Large intestine (tissue), 3 donors: ENCODE results near the gene DAND5. TPM values are rescaled to one million over a fixed set of nuclear protein-coding genes. Genes with fewer than 3 reads are reported as not detected.
"Not testable (repeated sequence)": the region's sequence is repeated elsewhere in the genome, so short reads cannot be mapped to it uniquely, and the experiment has no call there.

Source experiments
- DNase-seq, 2 donors: peaks; one replicate each; pipeline versions ENCODE4 v3.0.0 to v3.0.0-alpha.2; 2013
- H3K27ac ChIP-seq: one replicate; pipeline ENCODE4 v1.5.1; 2013; ENCODE audit warnings: low read length
- H3K27me3 ChIP-seq: 2 replicates; pipeline ENCODE4 v1.6.1; 2013; ENCODE audit warnings: low read length; ENCODE audit not compliant: control insufficient read depth, insufficient read depth
- H3K36me3 ChIP-seq: 2 replicates; pipeline ENCODE4 v1.6.1; 2013; ENCODE audit warnings: low read length; ENCODE audit not compliant: control insufficient read depth, insufficient read depth
- H3K4me1 ChIP-seq: one replicate; pipeline ENCODE4 v1.6.1; 2013; ENCODE audit warnings: low read length; ENCODE audit not compliant: control insufficient read depth, insufficient read depth
- H3K4me3 ChIP-seq: one replicate; pipeline ENCODE4 v1.5.1; 2013; ENCODE audit warnings: low read length
- H3K9me3 ChIP-seq: one replicate; pipeline ENCODE4 v1.6.1; 2013; ENCODE audit warnings: mild to moderate bottlenecking, low read depth, low read length, moderate library complexity; ENCODE audit not compliant: control insufficient read depth
- WGBS: methylation state at CpG from one replicate; pipeline ENCODE4 v1.1.5; 2013; ENCODE audit warnings: low lambda C conversion rate; ENCODE audit not compliant: insufficient coverage; 5-methylcytosine and 5-hydroxymethylcytosine counted together
- polyA plus RNA-seq: library from polyadenylated mRNA; unstranded; fragments of 120-200 nt; gene quantifications from one replicate; pipeline ENCODE4 v1.2.1, GENCODE V29; 2013

The DAND5 gene
- polyA plus RNA-seq, 1 donor: 0.06 TPM

DNA sequence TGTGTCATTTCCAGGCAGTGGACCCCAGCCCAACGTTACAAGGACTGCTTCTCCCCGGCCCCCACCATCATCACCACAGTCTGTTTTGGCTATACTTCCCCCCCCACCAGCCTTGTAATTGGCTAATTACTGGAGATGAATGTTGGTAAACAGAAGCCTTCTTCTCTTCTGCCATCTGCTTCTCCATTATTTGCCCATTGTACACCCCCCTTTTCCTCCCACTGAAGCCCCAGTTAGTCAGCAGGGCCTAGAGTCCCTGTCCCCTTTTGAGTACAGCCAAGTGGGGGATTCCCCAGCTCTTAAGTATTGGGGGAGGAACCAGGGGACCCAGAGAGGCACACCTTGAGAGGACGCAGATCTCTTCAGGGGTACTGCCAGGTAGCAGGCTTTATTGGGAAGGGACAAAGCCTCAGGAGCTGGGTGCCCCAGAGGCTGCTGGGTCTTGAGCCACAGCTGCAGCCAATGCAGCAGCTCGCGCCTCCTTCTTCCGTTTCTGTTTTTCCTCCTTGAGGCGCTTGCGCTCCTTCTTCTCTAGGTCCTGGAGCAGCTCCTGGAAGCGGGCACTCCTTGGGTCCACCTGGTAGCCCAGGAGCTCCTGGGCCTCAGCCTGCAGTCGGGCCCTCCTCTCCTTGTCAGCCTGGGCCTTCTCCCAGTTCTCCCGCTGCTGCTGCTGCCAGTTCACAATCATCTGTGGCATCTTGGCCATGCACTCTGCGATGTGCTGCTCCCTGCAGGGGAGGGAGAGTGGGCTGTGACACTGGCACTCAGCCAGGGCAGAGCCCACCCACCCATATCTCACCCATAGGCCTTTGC is 15.4 kb upstream of the DAND5 start:
- no peak overlapping the region for H3K4me3 ChIP-seq
- peak overlapping the region; percentile 17 for H3K27ac ChIP-seq
- no CpG with 5 or more reads among the region's 12 CpGs for WGBS
- peaks cover 55% of the 10 kb centered on the region for H3K36me3 ChIP-seq
- H3K27me3 ChIP-seq: no peaks in the 10 kb centered on the region
- DNase-seq: no peak
- no peaks in the 10 kb centered on the region for H3K9me3 ChIP-seq
- H3K4me1 ChIP-seq: peaks cover 11% of the 10 kb centered on the region

- Histone ChIP-seq H3K27me3 (no peaks in the 10 kb centered on the region), H3K4me1 (peaks cover 11% of the 10 kb centered on the region), H3K27ac (no peak overlapping the region), H3K36me3 (peaks cover 49% of the 10 kb centered on the region), H3K9me3 (no peaks in the 10 kb centered on the region), H3K4me3 (no peak overlapping the region)
- DNase-seq: no peak
- WGBS: no CpG with 5 or more reads among the region's 1 CpG
Measured at GRCh38 chr19:12954612-12954962, 14.8 kb upstream of the DAND5 start.

- not testable (repeated sequence) for H3K9me3 ChIP-seq, H3K27me3 ChIP-seq, DNase-seq, H3K27ac ChIP-seq
- H3K4me3 ChIP-seq: peak overlapping the region; percentile 62
- no CpG with 5 or more reads among the region's 9 CpGs for WGBS
- H3K4me1 ChIP-seq: peaks cover 11% of the 10 kb centered on the region
- H3K36me3 ChIP-seq: peaks cover 41% of the 10 kb centered on the region
Measured at GRCh38 chr19:12955575-12955974, 13.8 kb upstream of the DAND5 start.

DNA sequence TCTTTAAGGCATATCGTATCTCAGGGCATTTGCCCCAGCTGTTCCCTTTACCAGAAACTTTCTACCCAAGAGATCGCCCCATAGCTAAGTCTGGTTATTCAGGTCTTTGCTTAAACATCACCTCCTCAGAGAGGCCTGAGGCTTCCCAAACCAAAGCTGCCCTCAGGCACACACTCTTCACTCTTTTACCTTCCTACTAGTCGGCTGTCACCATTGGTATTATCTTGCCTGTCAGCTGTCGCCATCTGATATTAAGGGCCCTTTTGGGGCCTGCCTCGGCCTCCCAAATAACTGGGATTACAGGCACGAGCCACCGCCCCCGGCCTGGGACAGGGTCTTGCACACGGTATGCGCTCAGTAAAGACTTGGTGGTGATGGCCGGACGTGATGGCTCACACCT is 13.4 kb upstream of the DAND5 start:
- H3K4me1 ChIP-seq: peaks cover 11% of the 10 kb centered on the region
- 60% methylated on average over 1 of the region's 12 CpGs for WGBS
- no peak for DNase-seq
- H3K4me3 ChIP-seq: peak overlapping the region; percentile 62
- no peaks in the 10 kb centered on the region for H3K9me3 ChIP-seq
- no peak overlapping the region for H3K27ac ChIP-seq
- peaks cover 36% of the 10 kb centered on the region for H3K36me3 ChIP-seq
- no peaks in the 10 kb centered on the region for H3K27me3 ChIP-seq

DNA sequence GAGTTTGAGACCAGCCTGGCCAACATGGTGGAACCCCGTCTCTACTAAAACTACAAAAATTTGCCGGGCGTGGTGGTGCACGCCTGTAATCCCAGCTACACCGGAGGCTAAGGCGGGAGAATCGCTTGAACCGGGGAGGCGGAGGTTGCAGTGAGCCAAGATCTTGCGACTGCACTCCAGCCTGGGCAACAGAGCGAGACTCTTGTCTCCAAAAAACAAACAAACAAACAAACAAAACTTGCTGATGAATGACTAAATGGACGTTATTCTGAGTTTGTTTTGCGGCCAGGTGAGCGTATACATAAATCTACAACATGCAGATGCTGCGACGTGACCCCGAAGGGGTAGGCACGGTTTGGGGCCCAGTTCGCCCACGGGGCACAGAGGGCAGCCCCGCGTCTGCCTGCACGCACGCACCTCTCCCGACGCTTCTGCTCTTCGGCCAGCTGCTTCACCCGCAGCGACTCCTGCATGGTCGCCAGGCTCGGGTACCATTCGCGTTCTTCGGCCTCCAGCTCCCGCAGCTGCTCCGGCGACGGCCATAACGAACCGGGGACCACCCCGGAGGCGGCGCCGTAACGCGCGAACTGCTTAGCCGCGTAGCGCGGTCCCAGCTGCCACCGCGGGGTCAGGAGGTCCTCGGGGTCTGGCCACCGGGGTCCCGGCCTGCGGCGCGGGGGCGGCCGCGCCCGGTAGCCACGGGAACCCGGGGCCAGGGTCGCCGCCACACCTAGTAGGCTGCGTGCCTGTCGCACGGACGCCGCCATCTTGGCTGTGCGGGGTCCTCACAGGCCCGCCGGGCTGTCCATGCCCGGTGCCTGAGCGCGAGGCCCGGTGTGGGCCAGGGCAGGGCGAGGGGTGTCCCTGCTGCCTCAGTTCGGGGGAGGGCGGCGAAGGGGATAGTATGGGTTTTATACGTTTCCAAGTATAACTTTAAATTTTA is 12.7 kb upstream of the DAND5 start, which contains the start of gene GADD45GIP1:
GADD45GIP1 (minus strand) TSS at position 778 of the 943 bp plus-strand sequence; CDS start at position 767, 11 bp downstream.
- no peaks in the 10 kb centered on the region for H3K9me3 ChIP-seq
- peaks cover 31% of the 10 kb centered on the region for H3K36me3 ChIP-seq
- H3K4me3 ChIP-seq: peak within 1 kb of the TSS; percentile 62
- no peaks in the 10 kb centered on the region for H3K27me3 ChIP-seq
- DNase-seq: peak; percentile 58 to 80
- 0% methylated on average over 3 of the region's 84 CpGs for WGBS
- H3K27ac ChIP-seq: peak within 1 kb of the TSS; percentile 80
- H3K4me1 ChIP-seq: peaks cover 11% of the 10 kb centered on the region

GRCh38 chr19:12957389-12957952 is 11.9 kb upstream of the DAND5 start:
- H3K36me3 ChIP-seq: peaks cover 23% of the 10 kb centered on the region
- peak overlapping the region; percentile 62 for H3K4me3 ChIP-seq
- DNase-seq, H3K9me3 ChIP-seq, H3K27me3 ChIP-seq: not testable (repeated sequence)
- peaks cover 11% of the 10 kb centered on the region for H3K4me1 ChIP-seq
- peak overlapping the region; percentile 80 for H3K27ac ChIP-seq
- 100% methylated on average over 1 of the region's 31 CpGs for WGBS

GRCh38 chr19:12959481-12959880 is 9.9 kb upstream of the DAND5 start:
- H3K27ac ChIP-seq: no peak overlapping the region
- peaks cover 3% of the 10 kb centered on the region for H3K36me3 ChIP-seq
- H3K4me1 ChIP-seq: peaks cover 6% of the 10 kb centered on the region
- H3K9me3 ChIP-seq: no peaks in the 10 kb centered on the region
- H3K4me3 ChIP-seq: no peak overlapping the region
- 68% methylated on average over 3 of the region's 6 CpGs for WGBS
- no peak for DNase-seq
- H3K27me3 ChIP-seq: no peaks in the 10 kb centered on the region

DNA sequence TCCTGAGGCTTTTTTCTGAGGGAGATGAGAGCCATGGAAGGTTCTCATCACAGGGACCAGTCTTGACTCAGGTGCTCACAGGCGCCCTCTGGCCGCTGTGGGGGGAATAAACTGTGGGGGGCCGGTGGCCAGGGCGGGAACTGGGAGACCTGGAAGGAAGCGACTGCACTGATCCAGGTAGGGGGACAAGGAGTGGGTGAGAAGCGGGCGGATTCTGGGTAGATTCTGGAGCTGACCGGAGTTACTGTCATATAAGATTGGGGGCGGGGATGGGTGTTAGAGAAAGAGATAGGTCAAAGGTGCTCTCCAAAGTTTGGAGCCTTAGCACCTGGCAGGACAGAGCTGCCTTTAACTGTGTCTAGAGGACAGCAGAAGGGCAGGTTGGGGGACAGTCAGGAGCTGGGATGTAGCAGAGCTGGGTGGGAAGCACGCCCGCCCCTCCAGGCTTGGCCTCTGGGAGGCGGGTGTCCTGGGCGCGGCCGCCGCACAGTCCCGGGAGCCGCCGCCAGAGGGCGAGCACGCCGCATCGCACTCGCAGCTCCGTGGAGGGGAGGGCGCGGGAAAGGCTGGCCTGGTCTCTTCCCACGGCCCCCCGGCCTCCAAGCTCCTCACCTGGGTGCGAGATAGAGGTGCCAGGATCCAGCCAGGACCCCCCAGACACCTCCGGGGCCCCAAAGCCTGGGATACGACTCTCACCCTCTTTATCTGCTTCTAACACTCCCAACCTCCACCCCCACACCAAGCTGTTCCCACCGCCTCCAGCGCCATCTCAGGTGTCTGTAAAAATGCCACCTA is 4.2 kb upstream of the DAND5 start:
- no peaks in the 10 kb centered on the region for H3K36me3 ChIP-seq
- H3K9me3 ChIP-seq: no peaks in the 10 kb centered on the region
- no CpG with 5 or more reads among the region's 34 CpGs for WGBS
- no peak overlapping the region for H3K27ac ChIP-seq
- H3K4me1 ChIP-seq: peaks cover 6% of the 10 kb centered on the region
- peak; percentile 68 to 75 for DNase-seq
- no peaks in the 10 kb centered on the region for H3K27me3 ChIP-seq
- H3K4me3 ChIP-seq: peak overlapping the region; percentile 37

DNA sequence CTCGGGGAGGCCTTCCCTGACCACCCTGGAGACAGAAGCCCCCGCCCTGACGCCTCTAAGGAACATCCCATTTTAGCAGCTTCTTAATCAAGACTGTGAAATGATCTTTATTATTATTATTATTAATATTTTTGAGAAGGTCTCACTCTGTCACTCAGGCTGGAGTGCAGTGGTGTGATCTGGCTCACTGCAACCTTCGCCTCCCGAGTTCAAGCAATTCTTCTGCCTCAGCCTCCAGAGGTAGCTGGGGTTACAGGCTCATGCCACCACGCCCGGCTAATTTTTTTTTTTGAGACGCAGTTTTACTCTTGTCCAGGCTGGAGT is 3.6 kb upstream of the DAND5 start:
- DNase-seq: no peak
- no peak overlapping the region for H3K4me3 ChIP-seq
- H3K27ac ChIP-seq: no peak overlapping the region
- H3K27me3 ChIP-seq: no peaks in the 10 kb centered on the region
- no peaks in the 10 kb centered on the region for H3K9me3 ChIP-seq
- WGBS: no CpG with 5 or more reads among the region's 8 CpGs
- peaks cover 6% of the 10 kb centered on the region for H3K4me1 ChIP-seq
- no peaks in the 10 kb centered on the region for H3K36me3 ChIP-seq

GRCh38 chr19:12967907-12968306 is 1.5 kb upstream of the DAND5 start:
- WGBS: no CpG with 5 or more reads among the region's 5 CpGs
- Histone ChIP-seq H3K9me3 (no peaks in the 10 kb centered on the region), H3K27me3 (no peaks in the 10 kb centered on the region), H3K27ac (no peak overlapping the region), H3K36me3 (no peaks in the 10 kb centered on the region), H3K4me3 (no peak overlapping the region), H3K4me1 (peaks cover 6% of the 10 kb centered on the region)
- DNase-seq: no peak
